HepG2 (cell line): ENCODE results near the gene SGTB.

Experiments used
- BHLHE40 ChIP-seq: IDR thresholded peaks from 2 replicates; pipeline ENCODE4 v1.6.1; 2011; ENCODE audit warnings: low read length, improper control_type of control experiment
- BRCA1 ChIP-seq: sonication (generic); formaldehyde crosslinking; IDR thresholded peaks from 2 replicates; pipeline ENCODE4 v1.4.0; 2020; ENCODE audit warnings: missing genetic modification reagents
- CHD2 ChIP-seq: IDR thresholded peaks from 2 replicates; pipeline ENCODE4 v1.6.1; 2011; ENCODE audit warnings: low read depth, low read length, improper control_type of control experiment
- CTCF ChIP-seq: sonication (generic); formaldehyde crosslinking; IDR thresholded peaks from 2 replicates; pipeline ENCODE4 v1.5.0; 2020; ENCODE audit warnings: mild to moderate bottlenecking, missing genetic modification reagents, moderate library complexity
- GFI1 ChIP-seq: sonication (generic); formaldehyde crosslinking; IDR thresholded peaks from 2 replicates; pipeline ENCODE4 v1.5.0; 2020; ENCODE audit warnings: missing genetic modification reagents, mild to moderate bottlenecking, borderline replicate concordance
- MYNN ChIP-seq: sonication (generic); formaldehyde crosslinking; IDR thresholded peaks from 2 replicates; pipeline ENCODE4 v1.4.0; 2020; ENCODE audit warnings: mild to moderate bottlenecking, low read depth, missing genetic modification reagents
- PAX8 ChIP-seq: sonication (generic); formaldehyde crosslinking; IDR thresholded peaks from 2 replicates; pipeline ENCODE4 v1.8.0; 2022; ENCODE audit warnings: mild to moderate bottlenecking, missing genetic modification reagents, borderline replicate concordance
- RBFOX2 ChIP-seq: fragments of 200-400 bp; formaldehyde crosslinking; IDR thresholded peaks from 2 replicates; pipeline ENCODE4 v1.6.1; 2017; ENCODE audit warnings: low read depth, mild to moderate bottlenecking, low read length
- STAG1 ChIP-seq: sonication (generic); formaldehyde crosslinking; IDR thresholded peaks from 2 replicates; pipeline ENCODE4 v1.4.0; 2020; ENCODE audit warnings: missing genetic modification reagents
- USF2 ChIP-seq, 2 experiments: sonication (generic) in 1 of 2; formaldehyde crosslinking in 1 of 2; IDR thresholded peaks; 2 replicates each; pipeline versions ENCODE4 v1.5.1 to v1.6.1; 2011 to 2020; ENCODE audit warnings: borderline replicate concordance in 1 of 2, low read depth in 1 of 2, low read length in 1 of 2, mild to moderate bottlenecking in 1 of 2, missing genetic modification reagents in 1 of 2, moderate library complexity in 1 of 2
- ZBTB1 ChIP-seq: sonication (generic); formaldehyde crosslinking; IDR thresholded peaks from 2 replicates; pipeline ENCODE4 v1.4.0; 2020; ENCODE audit warnings: missing genetic modification reagents, borderline replicate concordance
- ZNF20 ChIP-seq: sonication (generic); formaldehyde crosslinking; IDR thresholded peaks from 2 replicates; pipeline ENCODE4 v1.4.0; 2020; ENCODE audit warnings: mild to moderate bottlenecking, moderate library complexity, missing genetic modification reagents
- ZNF430 ChIP-seq: sonication (generic); formaldehyde crosslinking; IDR thresholded peaks from 2 replicates; pipeline ENCODE4 v1.9.0; 2021; ENCODE audit warnings: mild to moderate bottlenecking, missing genetic modification reagents
- ZNF639 ChIP-seq: conservative IDR thresholded peaks from 2 replicates; pipeline ENCODE4 v1.6.1; 2018; ENCODE audit warnings: missing genetic modification reagents

GRCh38 chr5:65738305-65738704, 16.4 kb upstream of the SGTB start:
- TF ChIP-seq ZNF639 (CRISPR knock-in tag) (no peak), ZNF430 (CRISPR knock-in tag) (no peak), CTCF (CRISPR knock-in tag) (no peak), RBFOX2 (no peak), CHD2 (no peak), GFI1 (CRISPR knock-in tag) (no peak), USF2 (IDR thresholded peaks at IDR 0.05; ENCODE audit: low read depth, low read length) (no peak), USF2 (CRISPR knock-in tag; IDR thresholded peaks at IDR 0.05; ENCODE audit: borderline replicate concordance) (no peak), MYNN (CRISPR knock-in tag) (no peak), BHLHE40 (no peak), ZNF20 (CRISPR knock-in tag) (no peak), STAG1 (CRISPR knock-in tag) (no peak), BRCA1 (CRISPR knock-in tag) (no peak), ZBTB1 (CRISPR knock-in tag) (no peak), PAX8 (CRISPR knock-in tag) (no peak)
